Activated CD4-positive, alpha-beta memory T cell treated with anti-CD3 and anti-CD28 coated beads for 36 hours (primary cell): ENCODE data around the gene PTPRN2. TPM values are rescaled to one million over a fixed set of nuclear protein-coding genes. Genes with fewer than 3 reads are reported as not detected.

Source experiments
- CTCF ChIA-PET: fragments of 350-600 bp; sonication (Branson Sonifier 250); formaldehyde crosslinking; loops from one replicate; lab custom pipeline; 2021; ENCODE audit warnings: antibody characterized with exemption, inconsistent platforms; lab: Charles Lee
- POLR2A ChIA-PET: fragments of 350-600 bp; sonication (Branson Sonifier 250); formaldehyde crosslinking; loops from one replicate; lab custom pipeline; 2021; ENCODE audit warnings: antibody characterized with exemption; lab: Charles Lee
- DNase-seq: peaks from one replicate; pipeline ENCODE4 v3.0.0-alpha.2; 2020
- H3K27ac Mint-ChIP-seq: one replicate; pipeline ENCODE4 v1.8.0; 2021; ENCODE audit warnings: mixed read lengths
- H3K27me3 Mint-ChIP-seq: one replicate; pipeline ENCODE4 v1.8.0; 2021; ENCODE audit warnings: mixed read lengths
- H3K36me3 Mint-ChIP-seq: one replicate; pipeline ENCODE4 v1.8.0; 2021; ENCODE audit warnings: mixed read lengths
- H3K4me1 Mint-ChIP-seq: one replicate; pipeline ENCODE4 v1.8.0; 2021; ENCODE audit warnings: low read depth, mixed read lengths
- H3K4me3 Mint-ChIP-seq: one replicate; pipeline ENCODE4 v1.8.0; 2021; ENCODE audit warnings: mild to moderate bottlenecking, mixed read lengths
- H3K9me3 Mint-ChIP-seq: one replicate; pipeline ENCODE4 v1.8.0; 2021; ENCODE audit warnings: mixed read lengths
- intact Hi-C: fragments of 100-400 bp; cut with micrococcal nuclease; formaldehyde crosslinking; loops from one replicate; pipeline ENCODE4 v1.15.1; 2023
- total RNA-seq, 2 experiments: library from RNA; stranded (reverse); gene quantifications; one replicate each; pipeline ENCODE4 v1.2.3, GENCODE V29; 2021

PTPRN2 gene
- total RNA-seq, 2 experiments from 2014 or later, result 0.51 to 0.64 TPM

- intact Hi-C loops, result no loop called here
- no peak for DNase-seq
- no peak overlapping the region for H3K27ac Mint-ChIP-seq
- POLR2A ChIA-PET, result no interaction called here
- H3K36me3 Mint-ChIP-seq, result no peaks in the 10 kb centered on the region
- H3K27me3 Mint-ChIP-seq, result peaks cover 9% of the 10 kb centered on the region
- CTCF ChIA-PET, result no interaction called here
- peaks cover 13% of the 10 kb centered on the region for H3K9me3 Mint-ChIP-seq
- no peaks in the 10 kb centered on the region for H3K4me1 Mint-ChIP-seq
- H3K4me3 Mint-ChIP-seq, result no peak overlapping the region
These were observed 81.0 kb downstream of the PTPRN2 start for GRCh38 chr7:158506626-158507025.

GRCh38 chr7:158505683-158506082, 81.9 kb downstream of the PTPRN2 start:
- Mint-ChIP-seq H3K36me3 (no peaks in the 10 kb centered on the region), H3K27ac (no peak overlapping the region), H3K4me3 (no peak overlapping the region), H3K4me1 (no peaks in the 10 kb centered on the region), H3K9me3 (peaks cover 5% of the 10 kb centered on the region), H3K27me3 (peaks cover 9% of the 10 kb centered on the region)
- ChIA-PET POLR2A (no interaction called here), CTCF (no interaction called here)
- intact Hi-C loops, result no loop called here
- DNase-seq, result no peak

GRCh38 chr7:158502068-158502750, 85.4 kb downstream of the PTPRN2 start:
- CTCF ChIA-PET, result no interaction called here
- intact Hi-C loops, result no loop called here
- H3K27me3 Mint-ChIP-seq, result peaks cover 13% of the 10 kb centered on the region
- no peaks in the 10 kb centered on the region for H3K4me1 Mint-ChIP-seq
- no peak overlapping the region for H3K27ac Mint-ChIP-seq
- H3K9me3 Mint-ChIP-seq, result no peaks in the 10 kb centered on the region
- POLR2A ChIA-PET, result no interaction called here
- H3K4me3 Mint-ChIP-seq, result no peak overlapping the region
- H3K36me3 Mint-ChIP-seq, result no peaks in the 10 kb centered on the region
- no peak for DNase-seq

GRCh38 chr7:158501393-158502067, 86.1 kb downstream of the PTPRN2 start:
- CTCF ChIA-PET, result no interaction called here
- Mint-ChIP-seq H3K4me1 (no peaks in the 10 kb centered on the region), H3K27ac (no peak overlapping the region), H3K27me3 (peaks cover 11% of the 10 kb centered on the region), H3K9me3 (no peaks in the 10 kb centered on the region), H3K4me3 (no peak overlapping the region), H3K36me3 (no peaks in the 10 kb centered on the region)
- POLR2A ChIA-PET, result no interaction called here
- intact Hi-C loops, result no loop called here
- no peak for DNase-seq

- Mint-ChIP-seq H3K4me3 (no peak overlapping the region), H3K9me3 (no peaks in the 10 kb centered on the region), H3K4me1 (peaks cover under 1% of the 10 kb centered on the region), H3K27ac (no peak overlapping the region), H3K27me3 (peaks cover 11% of the 10 kb centered on the region), H3K36me3 (no peaks in the 10 kb centered on the region)
- ChIA-PET POLR2A (no interaction called here), CTCF (no interaction called here)
- intact Hi-C loops, result no loop called here
- no peak for DNase-seq
These were observed 87.0 kb downstream of the PTPRN2 start for GRCh38 chr7:158500651-158501052.

GRCh38 chr7:158499082-158499455, 88.6 kb downstream of the PTPRN2 start:
- ChIA-PET POLR2A (no interaction called here), CTCF (no interaction called here)
- intact Hi-C loops, result no loop called here
- Mint-ChIP-seq H3K36me3 (no peaks in the 10 kb centered on the region), H3K27ac (no peak overlapping the region), H3K4me3 (no peak overlapping the region), H3K9me3 (no peaks in the 10 kb centered on the region), H3K4me1 (peaks cover 4% of the 10 kb centered on the region), H3K27me3 (peaks cover 9% of the 10 kb centered on the region)
- DNase-seq, result no peak

GRCh38 chr7:158498443-158499081, 89.1 kb downstream of the PTPRN2 start:
- no peak for DNase-seq
- Mint-ChIP-seq H3K27ac (no peak overlapping the region), H3K4me1 (peaks cover 4% of the 10 kb centered on the region), H3K4me3 (no peak overlapping the region), H3K9me3 (no peaks in the 10 kb centered on the region), H3K27me3 (peaks cover 9% of the 10 kb centered on the region), H3K36me3 (no peaks in the 10 kb centered on the region)
- ChIA-PET CTCF (no interaction called here), POLR2A (no interaction called here)
- intact Hi-C loops, result no loop called here

- DNase-seq, result no peak
- H3K9me3 Mint-ChIP-seq, result no peaks in the 10 kb centered on the region
- no peaks in the 10 kb centered on the region for H3K36me3 Mint-ChIP-seq
- no peak overlapping the region for H3K27ac Mint-ChIP-seq
- ChIA-PET CTCF (no interaction called here), POLR2A (no interaction called here)
- intact Hi-C loops, result no loop called here
- no peak overlapping the region for H3K4me3 Mint-ChIP-seq
- H3K27me3 Mint-ChIP-seq, result peaks cover 9% of the 10 kb centered on the region
- H3K4me1 Mint-ChIP-seq, result peaks cover 4% of the 10 kb centered on the region
These were observed 90.0 kb downstream of the PTPRN2 start for GRCh38 chr7:158497627-158498026.

GRCh38 chr7:158495786-158496185, 91.8 kb downstream of the PTPRN2 start:
- Mint-ChIP-seq H3K9me3 (no peaks in the 10 kb centered on the region), H3K27ac (no peak overlapping the region), H3K4me1 (peaks cover 4% of the 10 kb centered on the region), H3K27me3 (peaks cover 7% of the 10 kb centered on the region), H3K36me3 (no peaks in the 10 kb centered on the region), H3K4me3 (no peak overlapping the region)
- peak; percentile 39 for DNase-seq
- ChIA-PET CTCF (interaction anchor here (0.9 kb wide), 1 partner anchor 481 kb away, joined by 4 read pairs; no protein-coding TSS in a partner anchor), POLR2A (no interaction called here)
- intact Hi-C loops, result loop anchor here (1.0 kb wide), 1 partner anchor 482 kb away; no protein-coding TSS in a partner anchor

- Mint-ChIP-seq H3K9me3 (no peaks in the 10 kb centered on the region), H3K27ac (no peak overlapping the region), H3K36me3 (no peaks in the 10 kb centered on the region), H3K4me1 (peaks cover 4% of the 10 kb centered on the region), H3K27me3 (peaks cover 7% of the 10 kb centered on the region), H3K4me3 (no peak overlapping the region)
- intact Hi-C loops, result no loop called here
- CTCF ChIA-PET, result interaction anchor here (0.9 kb wide), 1 partner anchor 482 kb away, joined by 4 read pairs; no protein-coding TSS in a partner anchor
- POLR2A ChIA-PET, result no interaction called here
- no peak for DNase-seq
These were observed 92.4 kb downstream of the PTPRN2 start for GRCh38 chr7:158495216-158495615.

GRCh38 chr7:158494643-158495042, 93.0 kb downstream of the PTPRN2 start:
- Mint-ChIP-seq H3K4me3 (no peak overlapping the region), H3K27me3 (peaks cover 7% of the 10 kb centered on the region), H3K4me1 (peaks cover 4% of the 10 kb centered on the region), H3K27ac (no peak overlapping the region), H3K36me3 (no peaks in the 10 kb centered on the region), H3K9me3 (no peaks in the 10 kb centered on the region)
- POLR2A ChIA-PET, result no interaction called here
- intact Hi-C loops, result no loop called here
- CTCF ChIA-PET, result no interaction called here
- DNase-seq, result no peak

GRCh38 chr7:158494162-158494586, 93.4 kb downstream of the PTPRN2 start:
- CTCF ChIA-PET, result interaction anchor here (0.9 kb wide), 1 partner anchor 483 kb away, joined by 3 read pairs; no protein-coding TSS in a partner anchor
- peak; percentile 33 for DNase-seq
- POLR2A ChIA-PET, result no interaction called here
- no peaks in the 10 kb centered on the region for H3K9me3 Mint-ChIP-seq
- no peak overlapping the region for H3K27ac Mint-ChIP-seq
- no peaks in the 10 kb centered on the region for H3K36me3 Mint-ChIP-seq
- intact Hi-C loops, result no loop called here
- H3K4me1 Mint-ChIP-seq, result peaks cover 4% of the 10 kb centered on the region
- H3K4me3 Mint-ChIP-seq, result no peak overlapping the region
- peaks cover 7% of the 10 kb centered on the region for H3K27me3 Mint-ChIP-seq
